Gastrocnemius medialis (tissue), 4 donors: ENCODE measurements around the gene WNT7A. TPM values are rescaled to one million over a fixed set of nuclear protein-coding genes. Genes with fewer than 3 reads are reported as not detected.

Source experiments
- ATAC-seq, 2 donors: fragments of 150-250 bp; one replicate each; pipeline ENCODE4 v1.9.1; 2016
- DNase-seq, 2 donors: peaks; one replicate each; pipeline ENCODE4 v3.0.0-alpha.2; 2019
- H3K27ac ChIP-seq, 4 donors: fragments of 200-600 bp; sonication (generic); 1 replicate in 1 of 4; 2 replicates in 3 of 4; pipeline ENCODE4 v1.5.1; 2016 to 2018; ENCODE audit warnings: mild to moderate bottlenecking in 2 of 4, moderate library complexity in 1 of 4
- H3K27me3 ChIP-seq, 3 donors: fragments of 200-600 bp; sonication (generic) in 2 of 3; 1 replicate in 1 of 3; 2 replicates in 2 of 3; pipeline versions ENCODE4 v1.5.1 to v1.6.0; 2016 to 2019; ENCODE audit warnings: mild to moderate bottlenecking in 1 of 3, moderate library complexity in 1 of 3
- H3K36me3 ChIP-seq, 2 donors: fragments of 200-600 bp; sonication (generic) in 1 of 2; one replicate each; pipeline ENCODE4 v1.5.1; 2017 to 2018
- H3K4me1 ChIP-seq, 2 donors: fragments of 200-600 bp; sonication (generic) in 1 of 2; one replicate each; pipeline ENCODE4 v1.5.1; 2016 to 2017; ENCODE audit warnings: mild to moderate bottlenecking in 2 of 2
- H3K4me3 ChIP-seq, 4 donors: fragments of 200-600 bp; sonication (generic) in 3 of 4; 1 replicate in 1 of 4; 2 replicates in 3 of 4; pipeline ENCODE4 v1.5.1; 2016 to 2019; ENCODE audit warnings: mild to moderate bottlenecking in 2 of 4
- H3K9me3 ChIP-seq, 3 donors: fragments of 200-600 bp; sonication (generic) in 2 of 3; 1 replicate in 1 of 3; 2 replicates in 2 of 3; pipeline ENCODE4 v1.5.1; 2016 to 2019
- CTCF ChIP-seq, 5 experiments: fragments of 450-650 bp in 3 of 5; fragments of 200-600 bp in 2 of 5; sonication (generic) in 2 of 5; IDR thresholded peaks in 4 of 5; conservative IDR thresholded peaks in 1 of 5; 1 replicate in 4 of 5; 2 replicates in 1 of 5; pipeline ENCODE4 v1.5.1; 2016 to 2019; ENCODE audit warnings: antibody characterized with exemption in 5 of 5, mild to moderate bottlenecking in 3 of 5, moderate library complexity in 3 of 5
- POLR2A ChIP-seq, 2 donors: fragments of 450-650 bp; IDR thresholded peaks; one replicate each; pipeline ENCODE4 v1.6.1; 2017; ENCODE audit warnings: antibody characterized with exemption in 2 of 2, mild to moderate bottlenecking in 2 of 2, moderate library complexity in 2 of 2
- in situ Hi-C, 4 donors: fragments of 200-750 bp; cut with MboI; loops; one replicate each; pipeline versions ENCODE4 v1.15.0 to v1.8.0; 2017; ENCODE audit warnings: low sequenced_read_pairs in 4 of 4
- intact Hi-C: fragments of 100-400 bp; cut with DNase I; formaldehyde crosslinking; loops from one replicate; pipeline ENCODE4 v1.15.1; 2023; ENCODE audit warnings: low total_unique reads
- total RNA-seq, 4 donors: library from RNA; depleted of rRNA; stranded (reverse); fragments of >200 nt; gene quantifications; one replicate each; pipeline versions ENCODE4 v1.1.0 to v1.2.3, GENCODE V29; 2016

Gene WNT7A
- total RNA-seq, 4 donors from 2014 or later: not detected

- intact Hi-C loops: no loop called here
- Histone ChIP-seq H3K27me3 (peaks cover 0 to 4% (median 0%) of the 10 kb centered on the region in 3 donors), H3K4me1 (no peaks in the 10 kb centered on the region), H3K36me3 (no peaks in the 10 kb centered on the region), H3K9me3 (no peaks in the 10 kb centered on the region), H3K4me3 (no peak overlapping the region), H3K27ac (no peak overlapping the region)
- no peak for DNase-seq
- in situ Hi-C loops: no loop called here
- ATAC-seq: no peak
- no peak for TF ChIP-seq CTCF (IDR thresholded peaks at IDR 0.05 in 4 of 5, conservative IDR thresholded peaks at IDR 0.05 in 1 of 5)
Measured at GRCh38 chr3:13827256-13827655, 52.6 kb downstream of the WNT7A start.

- Histone ChIP-seq H3K36me3 (no peaks in the 10 kb centered on the region), H3K27me3 (peaks cover 0 to 4% (median 0%) of the 10 kb centered on the region in 3 donors), H3K4me1 (no peaks in the 10 kb centered on the region), H3K27ac (no peak overlapping the region), H3K9me3 (no peaks in the 10 kb centered on the region), H3K4me3 (no peak overlapping the region)
- ATAC-seq (no peak), DNase-seq (no peak)
- intact Hi-C loops (no loop called here), in situ Hi-C loops (no loop called here)
- TF ChIP-seq CTCF (IDR thresholded peaks at IDR 0.05 in 4 of 5, conservative IDR thresholded peaks at IDR 0.05 in 1 of 5): no peak
- no peak for TF ChIP-seq POLR2A (IDR thresholded peaks at IDR 0.05)
Measured at GRCh38 chr3:13826672-13827071, 53.2 kb downstream of the WNT7A start.

GRCh38 chr3:13825821-13826220 is 54.0 kb downstream of the WNT7A start:
- peaks cover 0 to 3% (median 0%) of the 10 kb centered on the region in 3 donors for H3K27me3 ChIP-seq
- no peak for ATAC-seq
- no peak for TF ChIP-seq POLR2A (IDR thresholded peaks at IDR 0.05)
- TF ChIP-seq CTCF (IDR thresholded peaks at IDR 0.05 in 4 of 5, conservative IDR thresholded peaks at IDR 0.05 in 1 of 5): no peak
- no peak overlapping the region for H3K4me3 ChIP-seq
- in situ Hi-C loops (no loop called here), intact Hi-C loops (no loop called here)
- no peaks in the 10 kb centered on the region for H3K9me3 ChIP-seq
- H3K4me1 ChIP-seq: no peaks in the 10 kb centered on the region
- no peak for DNase-seq
- no peak overlapping the region for H3K27ac ChIP-seq
- no peaks in the 10 kb centered on the region for H3K36me3 ChIP-seq

DNA sequence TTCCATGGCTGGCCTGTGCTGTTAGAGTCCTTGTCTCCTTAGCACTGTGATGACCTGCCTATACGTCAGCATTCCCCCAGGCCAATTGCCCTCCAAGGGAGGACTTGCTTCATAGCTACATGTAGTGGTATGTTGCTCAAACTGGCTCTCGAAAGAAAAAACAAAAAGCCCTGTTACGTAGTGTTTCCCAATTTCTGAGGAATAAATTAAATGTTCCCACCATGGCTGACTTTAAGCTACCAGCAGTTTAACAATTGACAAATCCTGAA is 54.6 kb downstream of the WNT7A start:
- no peaks in the 10 kb centered on the region for H3K27me3 ChIP-seq
- TF ChIP-seq CTCF (IDR thresholded peaks at IDR 0.05 in 4 of 5, conservative IDR thresholded peaks at IDR 0.05 in 1 of 5): no peak
- no peak for TF ChIP-seq POLR2A (IDR thresholded peaks at IDR 0.05)
- H3K27ac ChIP-seq: no peak overlapping the region
- no peak for DNase-seq
- intact Hi-C loops (no loop called here), in situ Hi-C loops (no loop called here)
- no peak for ATAC-seq
- H3K36me3 ChIP-seq: no peaks in the 10 kb centered on the region
- no peak overlapping the region for H3K4me3 ChIP-seq
- H3K4me1 ChIP-seq: no peaks in the 10 kb centered on the region
- H3K9me3 ChIP-seq: no peaks in the 10 kb centered on the region

DNA sequence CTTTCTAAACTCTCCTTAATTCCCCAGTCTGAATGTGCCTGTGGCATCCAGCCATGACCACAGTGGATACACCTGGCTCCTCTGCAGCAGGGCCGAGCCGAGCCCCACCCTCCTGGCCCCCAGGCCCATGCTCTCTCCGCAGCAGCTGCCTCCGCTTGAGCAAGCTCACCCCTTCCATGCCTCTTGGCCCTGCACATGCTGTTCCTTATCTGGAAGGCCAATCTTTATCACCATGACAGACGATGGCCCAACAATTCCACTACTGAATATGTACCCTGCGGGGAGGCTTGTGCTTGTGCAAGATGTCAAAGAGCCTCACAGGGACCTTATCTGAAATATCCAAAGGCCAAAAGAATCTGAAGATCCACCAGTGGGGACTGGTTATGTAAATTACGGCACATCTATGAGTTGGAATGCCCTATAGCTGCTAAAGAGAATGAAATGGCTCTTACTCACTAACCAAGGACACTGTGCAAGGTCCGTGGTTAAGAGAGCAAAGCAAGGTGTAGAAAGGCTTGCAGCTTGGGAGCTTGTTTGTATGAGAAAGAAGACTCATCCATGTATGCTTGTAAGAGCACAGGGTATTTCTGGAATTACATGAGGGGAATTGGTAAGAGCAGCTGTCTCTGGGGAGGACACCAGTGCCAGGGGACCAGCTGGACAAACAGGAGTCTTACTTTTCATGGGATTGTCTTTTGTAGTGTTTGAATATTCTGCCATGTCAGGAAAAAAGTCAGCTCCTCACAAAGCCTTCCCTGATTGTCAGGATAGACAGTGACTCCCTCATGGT is 55.2 kb downstream of the WNT7A start:
- TF ChIP-seq CTCF (IDR thresholded peaks at IDR 0.05 in 4 of 5, conservative IDR thresholded peaks at IDR 0.05 in 1 of 5) (no peak), POLR2A (IDR thresholded peaks at IDR 0.05) (no peak)
- ATAC-seq (no peak), DNase-seq (no peak)
- H3K27me3 ChIP-seq: no peaks in the 10 kb centered on the region
- no peaks in the 10 kb centered on the region for H3K36me3 ChIP-seq
- in situ Hi-C loops: no loop called here
- no peak overlapping the region for H3K27ac ChIP-seq
- intact Hi-C loops: no loop called here
- no peaks in the 10 kb centered on the region for H3K4me1 ChIP-seq
- H3K9me3 ChIP-seq: no peaks in the 10 kb centered on the region
- no peak overlapping the region for H3K4me3 ChIP-seq
